CD4-positive, alpha-beta T cell treated with Interleukin-6 for 4 hours (primary cell): Measurements from ENCODE around the gene FHIT.

Source experiments
- DNase-seq: peaks from one replicate; pipeline ENCODE4 v3.0.0-alpha.2; 2020; ENCODE audit warnings: mixed read lengths

The FHIT gene

DNA sequence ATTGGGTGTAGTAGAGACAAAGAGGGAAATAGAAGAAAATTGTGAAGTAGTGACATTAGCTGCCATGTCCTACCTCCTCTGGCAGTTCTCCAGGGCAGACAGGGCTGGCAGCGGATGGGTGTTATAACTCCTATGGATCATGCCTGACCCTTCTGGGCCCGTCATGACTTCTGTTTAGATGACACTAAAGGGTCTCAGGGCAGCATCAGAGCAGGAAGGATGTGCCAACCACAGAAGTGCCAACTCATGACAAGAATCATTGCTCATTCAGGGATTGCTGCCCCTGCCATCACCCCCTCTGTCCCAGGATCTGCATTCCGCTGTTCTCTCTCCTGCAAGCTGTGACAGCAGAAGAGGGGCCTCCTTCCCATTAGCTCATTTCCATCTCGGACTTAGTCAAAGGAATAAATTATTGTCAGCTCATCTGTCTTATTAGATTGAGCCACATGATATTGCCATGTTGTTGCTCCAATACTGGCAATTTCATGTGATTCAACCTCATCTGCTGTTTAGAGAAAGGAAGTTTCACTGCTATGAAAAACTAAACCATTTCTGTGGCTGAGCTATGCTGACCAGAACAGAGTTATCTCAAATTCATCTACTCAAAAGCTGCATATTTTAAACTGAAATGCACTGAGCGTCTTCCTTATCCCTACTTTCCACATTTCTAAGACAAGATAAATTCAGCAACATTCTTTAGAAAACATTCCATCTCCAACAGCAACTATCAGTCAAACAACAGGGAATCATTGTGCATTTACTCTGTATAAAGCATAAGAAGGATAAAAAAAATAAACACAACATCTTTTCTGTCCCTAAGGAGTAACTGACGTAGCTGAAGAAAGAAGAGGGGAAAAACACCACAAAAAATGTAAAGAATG is 271.6 kb downstream of the FHIT start:
- DNase-seq: no peak

DNA sequence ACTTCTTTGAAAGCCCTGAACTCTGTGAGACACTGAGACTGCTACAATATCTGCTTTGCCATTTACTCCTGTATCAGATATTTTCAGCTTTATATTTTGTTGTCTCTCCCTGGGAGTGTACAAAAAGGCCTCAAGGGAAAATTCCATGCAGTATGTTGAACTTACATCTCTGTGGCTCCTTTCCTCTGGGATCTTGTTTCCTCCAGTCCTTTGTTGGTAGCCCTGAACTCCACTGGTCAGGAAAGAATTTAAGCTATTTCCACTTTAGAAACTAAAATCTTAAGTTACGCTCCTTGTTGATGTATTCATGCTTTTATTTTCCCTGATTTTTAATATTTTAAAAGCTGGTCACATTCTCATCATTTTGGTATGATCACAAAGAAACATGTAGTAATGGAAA is 277.9 kb downstream of the FHIT start:
- no peak for DNase-seq

DNA sequence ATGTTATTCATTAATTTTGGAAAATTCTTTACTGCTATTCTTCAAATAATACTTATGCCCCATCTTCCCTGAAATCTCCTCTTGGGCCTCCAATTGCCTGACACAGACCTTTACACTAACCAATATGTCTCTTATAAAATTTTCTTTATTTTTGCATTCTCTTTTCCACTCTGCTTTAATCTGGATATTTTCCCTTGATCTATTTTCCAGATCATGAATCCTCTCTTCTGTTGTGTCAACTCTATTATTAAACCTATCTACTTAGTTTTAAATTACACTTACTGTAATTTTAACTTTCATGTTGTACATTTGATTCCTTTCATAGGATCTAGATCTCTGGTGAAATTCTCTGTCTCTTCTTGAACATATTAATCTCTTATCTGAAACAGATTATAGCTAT is 278.7 kb downstream of the FHIT start:
- DNase-seq: no peak

DNA sequence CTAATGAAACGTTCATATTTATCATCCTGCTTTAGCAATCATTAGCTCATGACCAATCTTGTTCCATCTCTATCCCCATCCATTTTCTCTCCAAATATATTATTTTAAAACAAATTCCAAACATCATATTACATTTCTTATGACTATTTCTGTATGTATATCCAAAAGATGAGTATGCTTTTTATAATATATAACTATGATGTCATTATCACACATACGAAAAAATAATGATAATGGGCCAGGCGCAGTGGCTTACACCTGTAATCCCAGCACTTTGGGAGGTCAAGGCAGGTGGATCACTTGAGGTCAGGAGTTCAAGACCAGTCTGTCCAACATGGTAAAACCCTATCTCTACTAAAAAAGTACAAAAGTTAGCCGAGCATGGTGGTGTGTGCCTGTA is 280.4 kb downstream of the FHIT start:
- no peak for DNase-seq

DNA sequence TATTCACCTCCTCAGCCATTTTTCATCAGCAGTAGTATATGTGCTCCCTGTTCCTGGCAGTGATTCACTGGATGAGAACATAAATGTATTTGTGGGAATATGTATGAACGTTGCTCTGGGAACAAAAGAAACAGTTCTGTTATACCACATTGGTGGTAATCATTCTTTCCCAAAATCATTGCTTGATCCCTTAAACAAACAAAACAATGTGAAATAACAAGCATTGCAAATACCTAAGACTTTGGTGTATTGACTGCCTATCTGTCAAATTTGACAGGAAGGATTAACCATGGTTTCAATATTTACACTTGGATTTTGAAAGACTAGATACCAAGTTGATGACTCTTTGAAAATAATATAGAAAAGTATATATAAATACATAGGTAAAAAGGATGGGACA is 284.1 kb downstream of the FHIT start:
- no peak for DNase-seq

DNA sequence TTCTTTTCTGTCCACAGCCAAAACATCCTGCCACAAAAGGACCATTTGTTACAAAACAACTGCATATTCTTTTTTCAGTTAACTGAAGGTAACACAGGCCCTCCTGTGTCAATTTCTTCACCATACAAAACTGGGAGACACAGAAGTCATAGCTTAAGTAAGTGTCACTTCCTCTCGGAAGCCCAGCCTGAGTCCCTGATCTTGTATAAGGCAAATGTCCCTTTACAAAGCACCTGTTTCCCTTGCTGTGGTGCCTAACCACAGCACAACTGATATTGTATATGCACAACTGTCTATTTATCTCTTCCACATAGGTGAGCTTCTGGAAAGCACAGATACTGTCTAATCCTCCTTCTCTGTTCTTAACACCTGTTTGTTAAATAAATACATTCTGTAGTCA is 293.7 kb downstream of the FHIT start:
- DNase-seq: no peak

DNA sequence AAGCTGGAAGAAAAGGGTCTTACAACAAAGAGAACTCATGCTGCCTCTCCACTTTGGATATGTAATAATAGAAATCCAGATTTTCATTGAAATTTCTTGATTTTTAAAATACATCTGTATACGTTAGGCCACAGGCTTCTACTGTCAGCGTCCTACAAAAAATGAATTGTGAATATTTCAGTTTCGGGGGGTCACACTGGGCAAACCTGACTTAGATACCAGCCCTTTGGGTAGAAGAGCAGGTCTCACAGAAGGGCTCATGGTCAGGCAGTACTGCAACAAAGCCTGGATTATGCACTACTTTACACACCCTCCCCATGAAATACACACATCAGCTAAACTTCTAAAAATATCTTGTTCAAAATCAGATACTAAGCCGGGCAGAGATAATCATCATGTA is 294.5 kb downstream of the FHIT start:
- DNase-seq: no peak

DNA sequence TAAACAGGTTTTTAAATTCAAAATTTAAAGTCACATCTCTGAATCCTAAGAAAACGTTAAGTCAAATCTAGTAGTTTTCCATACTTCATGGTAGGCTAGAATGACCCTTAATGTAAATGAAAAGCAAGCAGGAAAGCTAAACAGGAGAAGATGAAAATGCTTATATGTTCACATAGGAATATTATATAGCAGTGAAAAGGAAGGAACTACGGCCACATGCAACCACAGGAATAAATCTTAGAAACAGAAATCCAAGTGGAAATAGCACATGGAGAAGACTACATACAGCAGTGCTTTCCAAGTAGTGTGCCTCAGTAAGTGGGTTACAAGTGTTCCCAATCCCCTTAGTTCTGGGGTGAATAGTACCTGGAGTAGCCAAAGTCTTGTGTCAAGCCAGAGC is 296.2 kb downstream of the FHIT start:
- DNase-seq: no peak

DNA sequence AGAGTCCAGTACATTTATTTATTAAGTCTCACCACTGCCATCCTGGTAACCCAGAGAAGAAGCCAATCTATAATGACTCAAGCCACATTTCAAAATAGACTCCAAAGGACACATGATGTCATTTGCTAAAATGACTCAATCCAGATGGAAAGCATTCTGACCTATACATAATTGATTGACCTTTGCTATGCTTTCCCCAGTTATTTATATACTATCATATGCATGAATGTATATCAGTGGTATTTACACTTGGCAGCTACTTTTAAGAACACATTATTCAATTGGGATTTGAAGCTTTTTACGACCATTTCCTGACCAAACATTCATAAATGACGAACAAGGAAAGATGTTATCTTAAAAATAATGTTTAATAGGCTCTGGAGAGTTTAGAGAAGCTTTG is 297.2 kb downstream of the FHIT start:
- DNase-seq: no peak

DNA sequence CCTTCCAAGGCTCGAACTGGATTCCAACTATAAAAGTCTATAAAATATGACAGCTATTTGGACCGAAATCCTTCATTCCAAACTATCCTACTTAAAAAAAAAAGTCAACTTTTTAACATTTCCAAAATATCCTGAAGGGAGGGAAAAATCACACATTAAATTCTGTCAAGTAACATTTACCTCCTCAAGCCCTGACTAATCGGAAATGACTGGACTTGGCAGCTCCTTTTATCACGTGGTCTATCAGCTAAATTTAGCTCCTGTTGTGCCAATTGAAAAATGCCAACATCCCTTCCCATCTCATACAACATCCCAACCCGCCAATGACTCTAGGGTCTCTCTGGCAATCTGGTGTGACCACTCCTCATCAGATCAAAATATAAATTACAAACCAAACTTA is 297.9 kb downstream of the FHIT start:
- no peak for DNase-seq

DNA sequence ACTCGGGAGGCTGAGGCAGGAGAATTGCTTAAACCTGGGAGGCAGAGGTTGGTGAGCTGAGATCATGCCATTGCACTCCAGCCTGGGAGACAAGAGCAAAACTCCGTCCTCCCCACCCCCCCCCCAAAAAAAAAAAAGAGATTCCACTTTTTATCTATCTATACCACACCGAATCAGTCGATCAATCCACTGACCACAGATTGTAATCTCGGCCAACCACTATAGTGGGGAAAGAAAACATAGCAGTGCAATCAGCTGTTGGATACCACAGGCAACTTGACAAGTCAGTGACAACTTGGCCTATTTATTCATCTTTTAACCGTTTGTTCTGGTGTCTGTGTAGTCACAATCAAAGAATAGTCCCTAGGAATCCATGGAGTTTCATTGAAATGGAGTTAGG is 299.2 kb downstream of the FHIT start:
- no peak for DNase-seq

DNA sequence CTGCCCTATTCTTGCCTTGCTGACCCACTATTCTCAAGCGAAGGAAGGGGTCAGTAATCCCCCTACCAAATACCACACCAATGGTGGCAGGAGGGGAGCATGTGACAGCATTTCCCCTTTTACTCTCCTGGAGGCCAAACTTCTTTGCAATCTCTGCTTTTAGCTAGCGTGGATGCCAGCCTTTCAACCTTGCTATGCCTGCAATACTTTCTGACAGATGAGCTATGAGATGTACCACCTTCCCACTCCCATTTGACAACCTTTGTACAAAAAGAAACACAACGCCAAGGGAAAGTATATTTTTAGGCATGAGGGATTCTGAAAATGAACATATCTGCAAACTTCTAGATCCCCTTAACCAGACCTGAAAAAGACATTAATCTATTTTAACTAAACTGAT is 302.1 kb downstream of the FHIT start:
- no peak for DNase-seq

DNA sequence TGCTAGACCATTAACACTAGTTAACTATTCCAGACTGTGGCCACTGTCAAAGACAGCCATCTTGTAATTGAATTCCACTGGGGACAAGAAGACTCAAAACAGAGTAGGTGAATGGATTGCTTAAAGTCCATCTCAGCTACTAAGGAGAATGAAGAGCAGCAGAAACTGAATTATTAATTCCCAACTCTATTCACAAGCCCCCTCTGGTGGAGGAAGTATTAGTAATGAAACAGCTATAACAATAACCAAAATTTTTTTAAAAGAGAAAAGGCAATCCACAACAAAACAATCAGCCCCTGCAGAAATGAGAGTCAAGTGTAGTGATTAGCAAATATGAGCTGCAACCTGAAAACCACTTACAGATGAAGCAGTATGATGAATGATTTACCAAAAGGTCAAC is 302.8 kb downstream of the FHIT start:
- DNase-seq: no peak

DNA sequence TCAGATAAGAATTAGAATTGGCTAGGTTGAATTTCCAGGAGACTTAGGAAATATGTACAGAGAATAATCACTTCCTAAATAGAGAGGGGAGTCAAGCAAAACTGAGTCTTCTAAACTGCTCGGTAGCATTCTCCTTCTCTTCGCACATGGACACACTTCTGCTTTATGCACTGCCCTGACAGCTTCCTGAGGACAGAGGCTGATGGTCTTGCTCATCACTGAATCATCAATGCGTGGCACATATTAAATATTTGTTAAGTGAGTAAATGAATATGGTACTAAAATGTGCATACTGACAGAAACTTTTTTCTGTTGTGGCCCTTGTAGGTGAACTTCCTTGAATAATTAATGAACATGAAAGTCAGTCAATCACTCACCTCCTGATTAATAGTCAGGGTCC is 315.5 kb downstream of the FHIT start:
- no peak for DNase-seq

DNA sequence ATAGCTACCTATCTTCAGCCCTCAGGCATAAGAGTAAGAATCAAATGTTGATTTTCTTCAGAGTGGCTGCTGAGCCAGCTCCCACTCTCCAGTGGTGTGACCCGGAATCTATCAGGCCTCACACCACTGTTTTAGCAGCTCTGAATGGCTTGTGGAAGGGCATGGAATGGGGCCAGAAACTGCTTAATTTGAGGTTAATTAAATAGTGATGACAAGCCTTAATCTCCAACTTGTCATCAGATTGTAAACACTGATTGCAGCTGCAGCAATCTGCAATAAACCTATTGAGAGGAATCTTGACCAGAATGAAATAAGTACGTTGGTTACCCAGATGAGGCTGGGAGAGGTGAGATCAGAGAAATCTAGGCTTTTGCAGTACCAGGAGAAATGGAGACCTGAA is 317.4 kb downstream of the FHIT start:
- no peak for DNase-seq

DNA sequence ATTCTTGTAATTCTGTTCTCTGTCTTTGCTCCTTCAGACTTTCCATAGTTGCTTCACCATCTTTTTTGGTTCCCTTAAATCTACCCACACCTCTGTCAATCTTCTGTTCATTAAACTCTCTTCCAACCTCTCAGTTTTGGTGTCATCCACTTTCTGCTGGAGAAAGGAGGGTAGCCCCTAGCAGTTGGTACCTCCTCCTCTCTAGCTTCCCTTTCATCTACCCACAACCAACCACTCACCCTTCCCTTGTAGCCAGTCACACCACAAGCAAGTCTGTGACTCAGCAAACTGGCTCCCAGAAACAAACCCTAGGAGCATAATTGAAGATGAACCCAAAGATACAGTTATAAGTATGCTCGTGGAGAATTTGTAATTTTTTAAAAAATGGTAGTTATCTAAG is 318.6 kb downstream of the FHIT start:
- no peak for DNase-seq

DNA sequence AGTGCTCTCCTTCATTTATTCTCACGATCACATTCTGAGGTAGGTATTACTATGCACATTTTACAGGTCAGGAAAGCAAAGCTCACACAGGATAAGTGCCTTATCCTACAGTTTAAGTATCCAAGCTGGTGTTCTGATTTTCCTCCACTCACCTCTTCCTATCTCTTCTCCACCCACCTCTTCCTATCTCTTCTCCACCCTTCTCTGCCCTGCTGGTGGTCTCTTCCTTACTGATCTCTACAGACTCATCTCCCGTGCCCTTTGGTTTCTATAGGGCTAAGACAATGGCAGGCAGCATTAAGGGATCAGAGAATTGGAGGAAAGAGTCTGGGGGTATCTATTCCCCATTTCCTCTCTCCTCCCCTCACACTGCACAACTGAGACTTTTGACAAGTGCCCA is 319.1 kb downstream of the FHIT start:
- DNase-seq: no peak

DNA sequence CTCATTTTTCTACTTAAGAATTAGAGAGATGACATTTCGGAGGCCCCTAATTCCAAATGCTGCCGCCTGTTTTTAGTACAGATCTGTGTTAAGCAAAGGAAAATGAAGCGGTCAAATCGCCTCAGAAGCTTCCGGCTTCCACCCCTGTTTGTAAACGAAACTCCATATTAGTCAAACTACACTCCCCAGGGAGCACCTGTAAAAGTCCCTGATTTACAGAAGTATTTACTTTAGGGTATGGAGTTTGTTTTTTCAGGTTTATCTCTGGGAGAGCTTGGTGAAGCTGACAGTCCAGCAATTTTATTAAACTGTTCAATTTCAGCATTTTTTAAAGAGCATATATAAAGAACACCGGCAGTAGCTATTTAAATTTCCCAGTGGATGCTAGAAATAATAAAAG is 319.8 kb downstream of the FHIT start:
- DNase-seq: no peak

DNA sequence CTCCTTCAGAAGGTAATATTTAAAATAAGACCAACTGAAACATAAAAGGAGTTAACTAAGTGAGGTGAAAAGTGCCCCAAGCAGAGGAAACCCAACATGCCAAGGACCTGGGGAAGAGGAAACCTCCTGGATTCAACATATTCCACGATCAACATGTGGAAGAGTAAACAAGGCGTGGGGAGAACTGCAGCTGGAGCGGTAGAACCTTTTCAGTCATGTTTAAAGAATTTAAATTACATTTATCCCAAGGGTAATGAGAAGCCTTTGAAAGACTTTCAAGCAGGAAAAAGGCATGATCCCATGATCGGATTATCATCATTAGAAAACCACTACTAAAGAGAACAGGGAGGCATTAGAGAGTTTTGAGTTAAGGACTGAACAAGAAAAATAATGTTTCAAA is 330.7 kb downstream of the FHIT start:
- DNase-seq: no peak

DNA sequence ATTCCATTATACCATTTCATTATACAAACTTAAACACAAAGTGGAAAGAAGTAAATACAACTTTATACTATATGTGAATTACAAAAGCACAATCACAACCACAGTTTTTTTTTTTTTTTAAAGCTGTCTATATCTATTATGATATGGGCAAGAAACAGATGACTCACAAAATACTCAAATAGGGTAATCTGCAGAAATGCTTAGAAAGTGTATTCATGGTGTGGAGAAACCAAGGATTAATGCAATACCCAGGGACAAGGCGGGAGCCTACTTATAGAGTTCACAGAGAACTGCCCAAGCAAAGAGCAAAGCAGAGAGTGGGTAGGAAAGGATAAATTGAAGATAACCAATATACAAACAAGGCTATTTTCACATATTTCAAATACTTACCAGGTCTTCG is 332.0 kb downstream of the FHIT start:
- DNase-seq: no peak

DNA sequence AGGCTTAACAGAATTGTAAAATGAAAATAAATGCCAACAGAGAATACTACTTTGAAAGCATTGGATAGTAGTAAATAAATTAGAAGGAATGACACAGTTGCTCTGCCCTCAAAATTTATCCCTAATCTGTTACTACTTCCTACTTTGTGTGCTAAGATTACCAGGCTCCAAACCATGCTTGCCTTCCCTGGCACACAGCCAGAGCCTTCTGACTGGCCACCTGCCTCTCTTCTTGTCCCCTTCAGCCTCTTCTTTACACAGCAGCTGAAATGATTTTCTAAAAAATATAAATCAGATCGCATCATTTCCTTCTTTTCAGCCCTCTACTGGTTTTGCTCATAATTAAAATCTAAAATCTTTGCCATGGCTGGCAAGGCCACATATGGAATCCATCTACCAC is 334.1 kb downstream of the FHIT start:
- DNase-seq: no peak

DNA sequence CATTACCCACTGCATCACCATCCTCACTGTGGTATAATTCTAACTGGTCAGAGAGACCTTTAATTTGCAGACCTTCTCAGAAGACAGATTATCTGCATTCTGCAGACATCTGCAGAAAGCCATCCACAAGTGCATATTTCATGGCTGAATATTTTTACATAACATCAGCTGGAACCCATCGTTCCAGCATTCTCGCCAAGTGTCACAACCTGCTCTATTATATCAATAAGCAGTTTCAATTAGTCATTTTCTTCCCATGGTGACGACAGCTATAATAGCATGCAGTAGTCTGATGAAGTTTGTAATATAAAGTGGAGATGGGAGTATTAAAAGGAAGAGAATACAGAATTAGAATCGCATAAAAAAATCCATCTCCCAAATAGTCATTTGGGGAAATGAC is 334.7 kb downstream of the FHIT start:
- DNase-seq: no peak

DNA sequence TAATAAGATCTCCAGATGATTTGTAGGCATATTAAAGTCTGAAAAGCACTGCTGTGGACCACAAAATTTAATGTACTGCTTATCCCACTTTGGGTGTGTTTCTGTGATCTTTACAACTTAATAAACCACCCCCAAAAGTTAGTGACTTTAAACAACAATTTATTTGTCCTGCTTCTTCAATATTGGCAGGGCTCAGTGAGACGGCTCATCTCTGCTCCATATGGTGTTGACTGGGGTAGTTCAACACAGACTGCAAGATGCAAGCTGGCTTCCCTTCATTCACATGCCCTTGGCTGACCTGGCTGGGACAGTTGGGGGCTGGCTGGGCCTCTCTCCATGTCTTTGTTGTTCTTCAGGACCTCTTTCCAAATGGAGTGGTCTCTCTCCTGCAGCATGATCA is 337.8 kb downstream of the FHIT start:
- DNase-seq: no peak

DNA sequence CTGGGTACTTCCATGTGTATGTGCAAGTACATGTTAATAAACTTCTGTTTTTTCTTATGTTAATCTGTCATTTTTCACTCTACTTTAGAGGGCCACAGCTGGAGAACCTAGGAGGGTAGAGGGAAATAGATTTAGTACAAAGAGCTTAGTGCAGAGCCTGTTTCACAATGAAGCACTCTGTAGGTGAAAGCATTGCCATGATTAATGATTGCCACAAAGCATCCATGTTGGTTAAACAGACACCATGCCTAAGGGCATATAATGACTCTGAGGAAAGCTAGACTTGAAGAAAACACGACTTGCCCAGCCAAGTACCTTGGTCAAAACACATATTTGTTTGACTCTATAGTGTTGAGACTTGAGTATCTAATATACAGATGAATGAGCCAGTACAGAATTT is 338.4 kb downstream of the FHIT start:
- DNase-seq: no peak

DNA sequence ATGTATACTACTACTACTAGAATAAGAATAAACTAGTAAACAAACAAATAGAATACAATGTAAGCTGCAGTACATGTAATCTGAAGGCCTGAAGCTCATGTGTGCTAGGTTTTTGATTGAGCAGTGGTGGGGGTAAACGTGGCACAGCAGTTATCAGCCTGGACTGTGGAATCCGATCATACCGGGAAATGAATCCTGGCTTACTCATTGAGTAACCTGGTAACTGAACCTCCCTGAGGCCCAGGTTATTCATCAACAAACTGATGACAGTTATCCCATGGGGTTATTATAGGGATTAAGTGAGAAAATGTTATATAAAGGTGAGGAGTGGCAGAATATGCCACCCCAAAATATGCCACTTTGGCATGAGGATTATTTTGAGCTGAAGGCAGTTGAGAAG is 339.1 kb downstream of the FHIT start:
- DNase-seq: no peak
